SIG-M5 (cell line): ENCODE results near the gene JAG2.
"Not testable (repeated sequence)": the region's sequence is repeated elsewhere in the genome, so short reads cannot be mapped to it uniquely, and the experiment has no call there.

Experiments used
- DNase-seq: peaks from one replicate; lab custom pipeline; 2025; lab: John Stamatoyannopoulos, UW

JAG2 gene

DNA sequence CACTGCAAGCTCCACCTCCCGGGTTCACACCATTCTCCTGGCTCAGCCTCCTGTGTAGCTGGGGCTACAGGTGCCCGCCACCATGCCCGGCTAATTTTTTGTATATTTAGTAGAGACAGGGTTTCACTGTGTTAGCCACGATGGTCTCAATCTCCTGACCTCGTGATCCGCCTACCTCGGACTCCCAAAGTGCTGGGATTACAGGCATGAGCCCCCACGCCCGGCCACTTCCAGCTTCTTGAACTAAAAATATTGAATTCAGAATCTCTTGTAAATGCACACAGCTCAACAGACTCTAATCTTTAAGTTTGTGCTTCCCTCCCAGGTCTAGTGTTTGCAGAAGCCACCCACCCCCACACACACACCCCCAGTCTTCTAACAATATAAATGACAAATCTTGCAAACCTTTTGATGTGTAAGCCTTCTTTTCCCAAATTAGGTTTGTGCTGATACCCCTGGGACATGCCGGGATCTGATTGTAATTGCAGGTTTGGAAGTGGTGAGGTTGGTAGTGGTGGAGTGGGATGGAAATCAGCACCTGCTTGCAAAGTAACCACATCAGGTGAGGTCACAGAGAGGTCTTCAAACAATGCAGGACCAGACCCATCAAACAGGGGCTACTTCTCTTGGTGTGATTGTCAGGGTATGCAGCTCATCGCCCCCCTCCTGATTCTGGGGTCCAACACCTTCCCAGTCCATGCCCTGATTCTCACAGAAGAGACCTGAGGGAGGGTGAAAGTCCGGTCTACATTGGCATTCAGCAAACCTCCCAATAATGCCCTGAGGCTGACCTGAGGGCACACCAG, 51.9 kb downstream of the JAG2 start:
- DNase-seq, result no peak

GRCh38 chr14:105109243-105109642, 59.3 kb downstream of the JAG2 start:
- DNase-seq, result not testable (repeated sequence)

GRCh38 chr14:105108516-105108864, 60.1 kb downstream of the JAG2 start:
- no peak for DNase-seq

DNA sequence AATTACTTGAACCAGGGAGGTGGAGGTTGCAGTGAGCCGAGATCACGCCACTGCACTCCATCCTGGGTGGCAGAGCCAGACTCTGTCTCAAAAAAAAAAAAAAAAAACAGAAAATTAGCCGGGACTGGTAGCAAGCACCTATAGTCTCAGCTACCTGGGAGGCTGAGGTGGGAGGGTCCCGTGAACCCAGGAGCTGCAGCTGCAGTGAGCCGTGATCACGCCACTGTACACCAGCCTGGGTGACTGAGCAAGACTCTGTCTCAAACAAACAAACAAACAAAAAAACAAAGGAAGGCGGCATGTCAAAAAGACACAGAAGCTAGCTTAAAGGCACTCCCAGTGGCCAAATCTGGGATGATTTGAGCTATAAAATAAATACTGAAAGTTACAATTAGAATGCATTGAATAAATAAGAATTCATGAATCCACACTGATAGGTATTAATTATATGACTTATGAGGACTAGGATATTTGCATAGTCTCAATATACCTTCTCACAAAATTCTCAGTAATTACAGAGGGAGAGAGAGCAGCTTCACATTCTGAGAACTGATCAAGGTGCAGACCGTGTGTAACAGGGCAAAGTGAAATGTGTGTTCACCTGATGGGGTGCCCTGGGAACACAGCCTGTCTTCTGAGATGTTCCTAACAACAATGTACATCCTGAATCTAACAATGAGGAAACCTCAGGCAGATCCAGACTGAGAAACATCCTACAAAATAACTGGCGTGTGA, 60.6 kb downstream of the JAG2 start:
- DNase-seq, result no peak

- DNase-seq, result no peak
Observed at GRCh38 chr14:105107351-105107750, 61.2 kb downstream of the JAG2 start.

DNA sequence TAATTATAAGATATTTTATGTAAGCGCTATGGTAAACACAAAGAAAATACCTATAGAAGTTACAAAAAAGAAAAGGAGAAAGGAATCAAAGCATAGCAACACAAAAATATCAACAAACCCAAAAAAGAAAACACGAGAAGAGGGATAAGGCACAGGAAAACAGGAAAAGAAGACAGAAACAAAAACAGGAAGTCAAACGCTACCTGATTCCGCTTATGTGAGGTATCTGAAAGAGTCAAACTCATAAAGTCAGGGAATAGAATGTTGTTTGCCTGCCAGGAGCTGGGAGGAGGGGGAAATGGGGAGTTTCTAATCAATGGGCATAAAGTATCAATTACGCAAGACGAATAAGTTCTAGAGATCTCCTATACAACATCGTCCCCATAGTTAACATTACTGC, 63.4 kb downstream of the JAG2 start:
- no peak for DNase-seq

DNA sequence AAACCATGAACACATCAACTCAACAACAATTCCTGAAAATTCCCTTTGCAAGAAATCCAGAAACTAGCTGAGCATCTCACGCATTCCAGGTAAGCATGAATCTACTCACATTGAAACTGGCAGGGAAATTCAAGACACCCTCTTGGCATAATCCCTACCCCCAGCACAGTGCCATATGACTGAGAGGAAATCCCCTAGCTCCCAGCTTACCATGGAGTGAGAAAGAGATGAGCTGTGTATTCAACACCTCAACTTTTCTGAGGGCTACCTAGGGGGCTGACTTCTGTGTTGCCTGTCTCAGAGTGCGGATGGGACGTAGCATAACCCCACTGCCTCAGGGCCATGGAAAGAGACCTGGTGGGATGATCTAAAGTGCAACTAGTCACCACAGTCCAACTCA, 65.7 kb downstream of the JAG2 start:
- DNase-seq, result no peak

DNA sequence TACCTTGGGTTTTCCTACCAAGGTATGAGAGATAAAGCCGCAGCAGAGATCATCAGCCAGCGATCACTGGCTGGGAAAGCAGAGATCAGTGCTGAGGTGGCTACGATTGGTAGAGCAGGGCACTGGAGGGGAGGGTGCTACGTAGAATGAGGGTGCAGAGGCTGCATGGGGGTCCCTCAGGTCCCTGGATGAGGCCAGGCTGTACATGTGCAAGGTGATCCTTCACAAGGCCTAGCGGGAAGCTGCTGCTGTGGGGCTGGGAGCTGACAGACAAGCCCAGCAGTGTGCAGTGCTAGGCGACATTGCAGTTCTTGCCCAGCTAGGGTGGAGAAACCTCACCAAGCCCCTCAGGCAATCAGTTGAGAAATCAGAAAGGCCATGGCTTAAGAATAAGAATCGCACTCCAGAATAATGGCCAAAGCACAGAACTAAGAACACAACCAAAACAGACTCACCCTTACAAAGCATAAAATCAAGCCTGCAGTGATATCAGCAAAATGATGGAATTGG, 66.2 kb downstream of the JAG2 start:
- DNase-seq, result no peak

DNA sequence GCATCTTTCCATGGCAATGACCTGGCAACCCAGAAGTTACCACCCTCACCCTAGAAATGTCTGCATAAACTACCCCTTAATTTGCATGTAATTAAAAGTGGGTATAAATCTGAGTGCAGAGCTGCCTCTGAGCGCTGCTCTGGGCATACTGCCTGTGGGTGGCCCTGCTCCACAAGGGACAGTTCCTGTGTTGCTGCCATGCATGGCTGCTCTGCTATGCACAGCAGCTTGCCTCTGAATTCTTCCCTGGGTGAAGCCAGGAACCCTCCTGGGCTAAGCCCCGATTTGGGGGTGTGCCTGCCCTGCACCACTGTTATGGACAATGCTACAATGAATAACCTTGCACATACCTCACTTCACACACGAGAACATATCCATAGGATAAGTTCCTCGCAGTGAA, 67.7 kb downstream of the JAG2 start:
- DNase-seq, result no peak

DNA sequence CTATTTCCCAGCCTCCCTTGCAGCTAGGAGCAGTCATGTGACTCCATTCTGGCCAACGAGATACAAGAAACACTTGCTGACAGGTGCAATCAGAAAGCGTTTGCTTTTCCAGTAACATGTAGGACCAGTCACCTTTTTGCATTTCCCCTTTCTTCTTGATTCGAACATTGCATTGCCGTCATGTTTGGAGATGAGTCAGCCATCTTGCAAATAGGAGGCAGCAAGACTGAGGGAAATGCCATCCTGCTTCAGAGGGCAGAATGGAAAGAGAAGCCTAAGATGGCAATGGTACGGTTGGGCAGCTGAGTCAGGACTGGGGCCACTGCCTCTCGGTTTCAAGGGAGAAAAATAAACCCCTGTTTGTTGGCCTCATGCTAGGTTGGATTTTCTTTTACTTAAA, 68.8 kb downstream of the JAG2 start:
- DNase-seq, result no peak

- DNase-seq, result no peak
Observed at GRCh38 chr14:105098316-105098715, 70.3 kb downstream of the JAG2 start.

DNA sequence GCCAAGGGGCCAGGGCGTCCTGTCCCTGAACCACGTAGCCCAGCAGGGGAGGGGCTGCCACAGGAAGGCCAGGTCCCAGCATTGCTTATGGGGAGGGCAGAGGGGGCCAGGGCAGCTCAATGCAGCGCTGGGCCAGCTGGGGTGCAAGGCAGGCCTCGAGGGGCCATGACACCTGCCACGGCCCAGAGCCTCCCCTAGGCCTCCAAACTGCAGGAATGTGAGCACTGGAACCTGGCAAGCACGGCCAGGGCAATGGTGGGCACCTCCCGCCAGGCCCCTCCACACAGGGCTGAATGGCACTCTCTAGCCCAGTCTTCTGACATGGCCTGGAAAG, 70.8 kb downstream of the JAG2 start:
- no peak for DNase-seq

- DNase-seq, result no peak
Observed at GRCh38 chr14:105096206-105096875, 72.2 kb downstream of the JAG2 start.

GRCh38 chr14:105095236-105095805, 73.3 kb downstream of the JAG2 start:
- DNase-seq, result no peak

GRCh38 chr14:105094193-105094907, 74.2 kb downstream of the JAG2 start:
- DNase-seq, result no peak

GRCh38 chr14:105093431-105094192, 75.0 kb downstream of the JAG2 start:
- no peak for DNase-seq

DNA sequence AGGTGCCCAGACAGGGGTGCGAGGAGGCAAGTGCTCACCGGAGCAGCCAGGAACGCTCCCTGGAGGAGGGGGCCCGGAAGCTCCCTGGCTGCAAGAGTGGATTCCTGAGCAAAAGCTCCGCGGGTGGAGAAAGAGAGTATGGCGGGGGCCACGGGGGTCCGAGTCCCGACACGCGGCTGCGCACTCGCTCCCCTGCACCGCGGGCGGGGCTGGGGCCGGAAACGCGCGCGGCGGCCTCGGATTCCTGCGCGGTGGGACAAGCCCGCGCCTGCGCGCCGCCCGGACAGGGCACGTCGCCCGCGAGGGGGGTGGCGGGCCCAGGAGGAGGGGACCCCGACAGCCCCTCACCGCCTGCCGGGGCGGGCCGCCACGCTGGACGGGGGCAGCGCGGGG, 75.5 kb downstream of the JAG2 start:
- DNase-seq, result no peak

DNA sequence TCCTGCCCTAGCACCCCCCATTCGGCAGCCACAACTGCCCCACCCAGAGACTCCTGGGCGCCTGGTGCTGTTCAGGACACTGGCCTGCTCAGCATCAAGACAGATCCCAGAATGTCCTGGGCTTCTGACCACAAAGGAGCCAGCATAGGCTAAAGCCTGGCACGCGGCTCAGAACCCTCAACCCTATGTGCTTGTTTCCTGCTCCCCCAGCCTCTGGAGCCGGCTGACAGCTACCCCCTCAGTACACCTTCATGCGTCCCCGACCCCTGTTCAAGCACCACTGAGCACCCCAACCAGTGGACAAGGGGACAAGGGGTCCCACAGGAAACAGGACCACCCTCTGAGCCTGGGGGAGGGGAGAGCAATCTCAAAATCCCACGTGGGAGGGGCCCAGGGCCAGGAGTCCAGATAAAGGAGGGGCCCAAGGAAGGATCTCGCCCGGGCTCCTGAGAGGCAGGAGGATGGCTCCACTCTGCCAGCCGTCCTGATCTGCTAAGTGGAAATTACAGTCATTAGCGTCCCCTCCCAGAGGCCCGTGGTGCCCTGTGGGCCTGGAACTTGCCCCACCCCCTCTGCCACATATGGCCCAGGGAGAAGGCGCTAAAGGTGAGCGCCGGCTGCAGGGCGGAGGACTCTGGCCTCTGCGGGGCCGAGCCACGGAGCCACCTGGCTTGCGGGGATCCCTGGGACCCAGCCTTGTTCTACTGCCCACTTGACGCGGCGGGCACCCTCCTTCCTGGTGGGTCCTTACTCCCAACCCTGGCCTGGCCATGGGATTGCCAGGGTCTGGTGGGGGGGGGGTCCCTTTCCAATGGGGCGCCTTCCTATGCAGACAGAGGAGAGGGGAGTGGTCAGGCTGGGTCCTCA, 76.2 kb downstream of the JAG2 start:
- no peak for DNase-seq

- DNase-seq, result no peak
Observed at GRCh38 chr14:105091517-105092170, 76.9 kb downstream of the JAG2 start.

GRCh38 chr14:105091054-105091516, 77.5 kb downstream of the JAG2 start:
- no peak for DNase-seq
